ENCODE data around the gene MYBPC2. TPM values are rescaled to one million over a fixed set of nuclear protein-coding genes. Genes with fewer than 3 reads are reported as not detected.
A peak's percentile ranks its signal among the peaks of the same experiment; 100 is the strongest.

MYBPC2 gene
- total and polyA plus RNA-seq, 9 of the 15 experiments (the other 6 are each of a cell fraction or from before 2014, with no cell fraction given), result 0.01 to 0.14 (median 0.04) TPM; not detected in 6

DNA sequence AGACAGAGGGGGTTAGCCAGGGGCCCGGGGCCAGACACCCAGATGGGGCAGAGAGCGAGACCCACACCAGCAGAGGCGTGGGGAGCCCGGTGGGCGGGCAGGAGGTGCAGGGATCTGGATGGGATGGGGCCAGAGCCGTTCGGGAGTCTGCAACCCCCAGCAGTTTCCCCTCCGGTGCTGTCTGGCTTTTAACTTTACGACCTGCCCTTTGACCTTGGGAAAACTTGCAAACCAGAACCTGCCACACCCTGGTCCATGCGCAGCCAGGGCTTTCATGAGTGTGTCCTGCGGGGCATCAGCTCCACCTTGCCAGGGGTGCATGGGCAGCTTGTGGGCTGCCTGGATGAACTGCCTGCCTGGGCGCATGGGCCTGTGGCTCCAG is 68.5 kb downstream of the MYBPC2 start (continued):
- no peak for TF ChIP-seq PTBP1 (IDR thresholded peaks at IDR 0.05; ENCODE audit: low read depth, low read length)

DNA sequence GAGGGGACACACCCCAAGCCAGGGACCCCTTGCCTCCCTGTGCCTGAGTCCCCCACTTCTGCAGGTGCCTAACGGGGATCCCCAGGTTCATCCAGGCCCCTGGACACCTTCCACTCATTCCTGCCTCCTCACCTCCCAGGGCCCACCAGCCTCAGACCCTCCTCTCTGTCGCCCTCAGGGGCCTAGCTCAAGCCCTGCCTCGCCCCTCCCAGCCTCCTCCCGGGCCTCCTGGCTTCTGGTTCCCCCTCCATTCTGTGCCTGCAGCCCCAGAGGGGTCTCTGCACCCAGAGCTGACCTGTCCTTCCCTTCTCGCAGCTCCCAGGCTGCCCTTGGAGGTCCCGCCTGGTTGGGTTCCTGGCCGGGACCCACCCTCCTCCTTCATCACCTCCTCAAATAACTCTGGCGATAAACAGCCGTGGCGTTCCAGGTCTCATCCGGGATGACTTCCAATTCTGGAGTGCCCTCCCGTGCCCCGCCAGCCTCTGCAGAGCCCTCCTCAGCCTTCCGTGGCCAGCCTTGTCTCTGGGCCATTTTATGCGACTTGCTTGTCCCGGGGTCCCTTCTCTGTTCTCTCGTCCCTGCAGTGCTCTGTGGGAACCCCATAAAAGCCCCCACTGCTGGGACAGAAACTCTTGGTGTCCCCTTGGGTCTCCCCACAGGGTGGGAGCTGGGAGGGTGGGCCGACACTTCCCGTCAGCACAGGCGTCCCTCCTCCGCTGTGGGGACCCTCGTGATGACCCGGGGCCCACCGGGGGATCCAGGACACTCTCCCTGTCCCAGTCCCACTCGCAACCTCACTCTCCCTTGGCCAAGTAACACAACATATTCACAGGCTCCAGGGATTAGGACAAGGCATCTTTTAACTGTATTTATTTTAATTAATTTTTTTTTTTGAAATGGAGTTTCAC is 69.1 kb downstream of the MYBPC2 start:
- no peak overlapping the region for H2AFZ ChIP-seq (ENCODE audit: low read depth, low read length)
- no peak overlapping the region for H3K27ac ChIP-seq (ENCODE audit: extremely low read depth, low read depth, low read length)
- BruUV-seq (replicated peaks), result no TSS peak
- H3K9ac ChIP-seq (ENCODE audit: insufficient read depth in 1 of 2, low read depth in 2 of 2, low read length in 2 of 2), result peak overlapping the region in 1 of 2 experiments; percentile 66; a peak in 1 of 4 replicates
- TF ChIP-seq ZBTB11 (CRISPR knock-in tag; IDR thresholded peaks at IDR 0.05) (no peak), RAD51 (IDR thresholded peaks at IDR 0.05; ENCODE audit: borderline replicate concordance, low read depth) (no peak), HSF4 (CRISPR knock-in tag; IDR thresholded peaks at IDR 0.05; ENCODE audit: borderline replicate concordance) (no peak), SLC30A9 (CRISPR knock-in tag; IDR thresholded peaks at IDR 0.05) (no peak), XRCC4 (IDR thresholded peaks at IDR 0.05; ENCODE audit: extremely low read depth, insufficient read depth, insufficient read length) (no peak), ATF7 (IDR thresholded peaks at IDR 0.05) (no peak)
- no peaks in the 10 kb centered on the region for H3K27me3 ChIP-seq (ENCODE audit: control insufficient read depth in 2 of 2, insufficient read depth in 2 of 2, low read length in 2 of 2)
- H3K79me2 ChIP-seq (ENCODE audit: control insufficient read depth, insufficient read depth, low read length), result no peaks in the 10 kb centered on the region
- H3K9me3 ChIP-seq (replicated peaks; ENCODE audit: control insufficient read depth, insufficient read depth, low read depth, low read length), result no peaks in the 10 kb centered on the region
- no peaks in the 10 kb centered on the region for H3K9me1 ChIP-seq (ENCODE audit: control insufficient read depth, insufficient read depth, low read length)
- FAIRE-seq, result no peak
- DNase-seq (ENCODE audit: extremely low read depth in 1 of 4, low spot score in 3 of 4), result no peak
- in situ Hi-C loops (cut with MboI), result no loop called here
- H3K4me3 ChIP-seq, result no peak overlapping the region
- intact Hi-C loops (cut with micrococcal nuclease), result no loop called here
- H4K20me1 ChIP-seq (replicated peaks; ENCODE audit: control insufficient read depth, insufficient read depth, low read length), result no peaks in the 10 kb centered on the region
- ChIA-PET POLR2A (interaction anchor here (0.5 to 0.6 kb wide), 2 partner anchors 151 to 200 kb away, joined by 3 to 4 read pairs; no protein-coding TSS in a partner anchor), CTCF (ENCODE audit: low intra/inter-chr PET ratio) (no interaction called here)
- WGBS (ENCODE audit: insufficient coverage, low coverage, missing lambda C conversion rate), result 55% methylated on average over 25 of the region's 25 CpGs
- ATAC-seq, result no peak
- no peaks in the 10 kb centered on the region for H3K36me3 ChIP-seq (ENCODE audit: control insufficient read depth, insufficient read depth, low read length)
- H3K4me2 ChIP-seq (ENCODE audit: insufficient read depth, low read length), result no peak overlapping the region
- peaks cover 0 to 33% of the 10 kb centered on the region in 2 experiments; a peak in 4 of 5 replicates for H3K4me1 ChIP-seq (replicated peaks in 1 of 2; ENCODE audit: control insufficient read depth in 2 of 2, insufficient read depth in 2 of 2, low read length in 2 of 2)

Measured in K562 (cell line).